Smooth muscle cell (in vitro differentiated cells): ENCODE data around the gene MYO7A. TPM values are rescaled to one million over a fixed set of nuclear protein-coding genes. Genes with fewer than 3 reads are reported as not detected.

Experiments
- DNase-seq: peaks from one replicate; lab custom pipeline; 2025; ENCODE audit not compliant: unreplicated experiment; lab: John Stamatoyannopoulos, UW
- H2AFZ ChIP-seq: fragments of 200-600 bp; sonication (generic); 2 replicates; pipeline ENCODE4 v1.6.0; 2016; ENCODE audit warnings: antibody characterized with exemption, low read depth, mild to moderate bottlenecking
- H3F3A ChIP-seq: fragments of 200-600 bp; sonication (generic); 2 replicates; pipeline ENCODE4 v1.6.0; 2017; ENCODE audit warnings: antibody characterized with exemption, low read depth
- H3K27ac ChIP-seq: fragments of 200-600 bp; sonication (generic); 2 replicates; pipeline ENCODE4 v1.5.1; 2016; ENCODE audit warnings: low read depth, mild to moderate bottlenecking
- H3K27me3 ChIP-seq: fragments of 200-600 bp; sonication (generic); 2 replicates; pipeline ENCODE4 v1.6.1; 2016; ENCODE audit warnings: low read depth, mild to moderate bottlenecking
- H3K36me3 ChIP-seq: fragments of 200-600 bp; sonication (generic); 2 replicates; pipeline ENCODE4 v1.5.1; 2016; ENCODE audit warnings: low read depth
- H3K4me1 ChIP-seq: fragments of 200-600 bp; sonication (generic); 2 replicates; pipeline ENCODE4 v1.5.1; 2016; ENCODE audit warnings: low read depth
- H3K4me2 ChIP-seq: fragments of 200-600 bp; sonication (generic); 2 replicates; pipeline ENCODE4 v1.6.0; 2016; ENCODE audit warnings: mild to moderate bottlenecking
- H3K4me3 ChIP-seq: fragments of 200-600 bp; sonication (generic); 2 replicates; pipeline ENCODE4 v1.5.1; 2016; ENCODE audit warnings: mild to moderate bottlenecking
- H3K79me2 ChIP-seq: fragments of 200-600 bp; sonication (generic); 2 replicates; pipeline ENCODE4 v1.6.0; 2016; ENCODE audit warnings: low read depth, mild to moderate bottlenecking
- H3K9ac ChIP-seq: fragments of 200-600 bp; sonication (generic); 2 replicates; pipeline ENCODE4 v1.6.0; 2016; ENCODE audit warnings: low read depth
- H3K9me3 ChIP-seq: fragments of 200-600 bp; sonication (generic); replicated peaks from 2 replicates; pipeline ENCODE4 v1.5.1; 2016; ENCODE audit warnings: low read depth
- H4K20me1 ChIP-seq: fragments of 200-600 bp; sonication (generic); 2 replicates; pipeline ENCODE4 v1.6.0; 2016; ENCODE audit warnings: low read depth
- CTCF ChIP-seq: fragments of 200-600 bp; sonication (generic); IDR thresholded peaks from 2 replicates; pipeline ENCODE4 v1.5.1; 2017; ENCODE audit warnings: borderline replicate concordance, mild to moderate bottlenecking, antibody characterized with exemption; ENCODE audit not compliant: insufficient read depth, poor library complexity, severe bottlenecking
- whole genome bisulfite sequencing: methylation state at CpG from one replicate; pipeline ENCODE4 v1.1.7; 2016; ENCODE audit warnings: low lambda C conversion rate; 5-methylcytosine and 5-hydroxymethylcytosine counted together
- polyA plus RNA-seq: library from polyadenylated mRNA; unstranded; fragments of >200 nt; fragmentation: Nextera tagmentation; extraction: Ambion mirVana; gene quantifications from 2 replicates; pipeline ENCODE4 v1.2.1, GENCODE V29; 2016
- total RNA-seq: library from RNA; depleted of rRNA; stranded (reverse); fragments of >200 nt; gene quantifications from 2 replicates; pipeline ENCODE4 v1.2.3, GENCODE V29; 2014

The MYO7A gene
- total and polyA plus RNA-seq, 2 experiments from 2014 or later, result 0.08 to 0.18 TPM

- no peak for DNase-seq
- Histone ChIP-seq H3K9me3 (no peaks in the 10 kb centered on the region), H3K9ac (no peak overlapping the region), H3K27ac (no peak overlapping the region), H2AFZ (no peak overlapping the region), H3K4me3 (no peak overlapping the region), H3K4me1 (no peaks in the 10 kb centered on the region), H3K4me2 (no peak overlapping the region), H3F3A (no peaks in the 10 kb centered on the region), H3K36me3 (no peaks in the 10 kb centered on the region), H3K79me2 (no peaks in the 10 kb centered on the region), H3K27me3 (no peaks in the 10 kb centered on the region), H4K20me1 (no peaks in the 10 kb centered on the region)
- 86% methylated on average over 8 of the region's 8 CpGs for WGBS
- no peak for TF ChIP-seq CTCF
Measured at GRCh38 chr11:77196961-77197360, 68.9 kb downstream of the MYO7A start.

GRCh38 chr11:77197626-77198320 lies 69.7 kb downstream of the MYO7A start:
- Histone ChIP-seq H3K9me3 (no peaks in the 10 kb centered on the region), H3K27me3 (no peaks in the 10 kb centered on the region), H3K36me3 (no peaks in the 10 kb centered on the region), H3K79me2 (no peaks in the 10 kb centered on the region), H3K4me3 (no peak overlapping the region), H2AFZ (no peak overlapping the region), H3K9ac (no peak overlapping the region), H3K4me1 (no peaks in the 10 kb centered on the region), H3K27ac (no peak overlapping the region), H3F3A (no peaks in the 10 kb centered on the region), H3K4me2 (no peak overlapping the region), H4K20me1 (no peaks in the 10 kb centered on the region)
- no peak for TF ChIP-seq CTCF
- 94% methylated on average over 14 of the region's 14 CpGs for WGBS
- DNase-seq, result no peak

GRCh38 chr11:77198440-77198849 lies 70.4 kb downstream of the MYO7A start:
- Histone ChIP-seq H3K27me3 (no peaks in the 10 kb centered on the region), H3K9me3 (no peaks in the 10 kb centered on the region), H3K36me3 (no peaks in the 10 kb centered on the region), H3K9ac (no peak overlapping the region), H4K20me1 (no peaks in the 10 kb centered on the region), H3K4me1 (no peaks in the 10 kb centered on the region), H3K4me3 (no peak overlapping the region), H3F3A (no peaks in the 10 kb centered on the region), H3K79me2 (no peaks in the 10 kb centered on the region), H3K27ac (no peak overlapping the region), H3K4me2 (no peak overlapping the region), H2AFZ (no peak overlapping the region)
- TF ChIP-seq CTCF, result peak; percentile 26
- no peak for DNase-seq
- 85% methylated on average over 11 of the region's 11 CpGs for WGBS

DNA sequence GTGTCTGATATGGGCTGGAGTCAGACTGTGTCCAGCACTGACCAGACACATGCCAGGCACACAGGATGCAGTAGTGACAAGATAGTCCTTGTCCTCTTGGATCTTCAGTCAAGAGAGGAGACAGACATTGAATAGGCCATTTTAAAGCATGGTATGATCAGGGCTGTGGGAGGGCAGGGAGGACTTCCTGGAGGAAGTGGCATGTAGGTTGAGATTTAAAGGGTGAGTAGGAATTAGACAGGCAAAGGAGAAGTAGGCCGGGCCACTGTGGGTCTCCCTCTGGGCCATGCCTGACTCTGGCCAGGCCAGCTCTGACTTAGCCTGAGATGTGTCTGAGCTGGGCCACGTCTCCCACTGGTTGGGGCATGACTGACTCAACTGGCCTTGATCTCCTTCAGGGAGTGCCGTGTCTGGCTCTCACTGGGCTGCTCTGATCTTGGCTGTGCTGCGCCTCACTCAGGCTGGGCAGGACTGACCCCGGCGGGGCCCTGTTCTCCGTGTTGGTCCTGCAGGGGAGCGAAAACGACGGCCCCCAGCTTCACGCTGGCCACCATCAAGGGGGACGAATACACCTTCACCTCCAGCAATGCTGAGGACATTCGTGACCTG lies 71.2 kb downstream of the MYO7A start:
- Histone ChIP-seq H4K20me1 (no peaks in the 10 kb centered on the region), H3K4me2 (no peak overlapping the region), H3K9me3 (no peaks in the 10 kb centered on the region), H3K36me3 (no peaks in the 10 kb centered on the region), H3K9ac (no peak overlapping the region), H2AFZ (no peak overlapping the region), H3K27ac (no peak overlapping the region), H3F3A (no peaks in the 10 kb centered on the region), H3K4me3 (no peak overlapping the region), H3K4me1 (no peaks in the 10 kb centered on the region), H3K79me2 (no peaks in the 10 kb centered on the region), H3K27me3 (no peaks in the 10 kb centered on the region)
- no peak for TF ChIP-seq CTCF
- 92% methylated on average over 13 of the region's 13 CpGs for WGBS
- DNase-seq, result no peak
